Vagina (tissue), 2 donors: ENCODE measurements around the gene MPV17L2. TPM values are rescaled to one million over a fixed set of nuclear protein-coding genes. Genes with fewer than 3 reads are reported as not detected.
A peak's percentile ranks its signal among the peaks of the same experiment; 100 is the strongest.

ENCODE experiments used
- DNase-seq, 2 donors: peaks; one replicate each; pipeline ENCODE4 v3.0.0-alpha.2; 2017; ENCODE audit errors: extremely low spot score in 2 of 2
- H3K27ac ChIP-seq: fragments of 200-600 bp; sonication (generic); one replicate; pipeline ENCODE4 v1.5.1; 2019
- H3K27me3 ChIP-seq: fragments of 200-600 bp; sonication (generic); one replicate; pipeline ENCODE4 v1.5.1; 2019
- H3K36me3 ChIP-seq, 2 donors: fragments of 200-600 bp; sonication (generic); one replicate each; pipeline ENCODE4 v1.5.1; 2017 to 2019
- H3K4me1 ChIP-seq: fragments of 200-600 bp; sonication (generic); one replicate; pipeline ENCODE4 v1.5.1; 2019
- H3K4me3 ChIP-seq, 2 donors: fragments of 200-600 bp; sonication (generic); 1 replicate in 1 of 2; 2 replicates in 1 of 2; pipeline ENCODE4 v1.5.1; 2016 to 2019
- H3K9me3 ChIP-seq: fragments of 200-600 bp; sonication (generic); one replicate; pipeline ENCODE4 v1.5.1; 2019
- POLR2A ChIP-seq, 2 donors: fragments of 450-650 bp; IDR thresholded peaks; one replicate each; pipeline ENCODE4 v1.6.1; 2017; ENCODE audit warnings: antibody characterized with exemption in 2 of 2, mild to moderate bottlenecking in 2 of 2, moderate library complexity in 2 of 2
- POLR2AphosphoS5 ChIP-seq, 2 donors: sonication (generic); formaldehyde crosslinking; IDR thresholded peaks; one replicate each; pipeline ENCODE4 v1.9.0; 2017; ENCODE audit warnings: antibody characterized with exemption in 2 of 2, mild to moderate bottlenecking in 2 of 2, low read depth in 1 of 2; ENCODE audit not compliant: insufficient read depth in 1 of 2
- intact Hi-C: fragments of 100-400 bp; cut with DNase I; formaldehyde crosslinking; loops from one replicate; pipeline ENCODE4 v1.15.1; 2023
- total RNA-seq: library from RNA; depleted of rRNA; stranded (reverse); fragments of >200 nt; gene quantifications from one replicate; pipeline ENCODE4 v1.2.3, GENCODE V29; 2016
- TF ChIP-seq, protein P1 (sequence below), 3 experiments: fragments of 450-650 bp in 2 of 3; fragments of 200-600 bp in 1 of 3; sonication (generic) in 1 of 3; IDR thresholded peaks; one replicate each; pipeline ENCODE4 v1.5.1; 2017 to 2019; ENCODE audit warnings: antibody characterized with exemption in 3 of 3, mild to moderate bottlenecking in 2 of 3, moderate library complexity in 2 of 3

Gene MPV17L2
- total RNA-seq, 1 donor from 2014 or later, result 10.3 TPM

GRCh38 chr19:18160971-18161635 lies 31.9 kb upstream of the MPV17L2 start:
- H3K27me3 ChIP-seq, result no peaks in the 10 kb centered on the region
- no peak for TF ChIP-seq POLR2A (IDR thresholded peaks at IDR 0.05)
- TF ChIP-seq, protein P1, sequence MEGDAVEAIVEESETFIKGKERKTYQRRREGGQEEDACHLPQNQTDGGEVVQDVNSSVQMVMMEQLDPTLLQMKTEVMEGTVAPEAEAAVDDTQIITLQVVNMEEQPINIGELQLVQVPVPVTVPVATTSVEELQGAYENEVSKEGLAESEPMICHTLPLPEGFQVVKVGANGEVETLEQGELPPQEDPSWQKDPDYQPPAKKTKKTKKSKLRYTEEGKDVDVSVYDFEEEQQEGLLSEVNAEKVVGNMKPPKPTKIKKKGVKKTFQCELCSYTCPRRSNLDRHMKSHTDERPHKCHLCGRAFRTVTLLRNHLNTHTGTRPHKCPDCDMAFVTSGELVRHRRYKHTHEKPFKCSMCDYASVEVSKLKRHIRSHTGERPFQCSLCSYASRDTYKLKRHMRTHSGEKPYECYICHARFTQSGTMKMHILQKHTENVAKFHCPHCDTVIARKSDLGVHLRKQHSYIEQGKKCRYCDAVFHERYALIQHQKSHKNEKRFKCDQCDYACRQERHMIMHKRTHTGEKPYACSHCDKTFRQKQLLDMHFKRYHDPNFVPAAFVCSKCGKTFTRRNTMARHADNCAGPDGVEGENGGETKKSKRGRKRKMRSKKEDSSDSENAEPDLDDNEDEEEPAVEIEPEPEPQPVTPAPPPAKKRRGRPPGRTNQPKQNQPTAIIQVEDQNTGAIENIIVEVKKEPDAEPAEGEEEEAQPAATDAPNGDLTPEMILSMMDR (IDR thresholded peaks at IDR 0.05), result peak in 1 of 3 experiments; percentile 55
- H3K9me3 ChIP-seq, result no peaks in the 10 kb centered on the region
- H3K4me3 ChIP-seq, result peak overlapping the region; percentile 40 to 64
- peaks cover 0 to 37% of the 10 kb centered on the region in 2 donors for H3K36me3 ChIP-seq
- H3K27ac ChIP-seq, result peak overlapping the region; percentile 73
- peaks cover 41% of the 10 kb centered on the region for H3K4me1 ChIP-seq
- no peak for DNase-seq
- intact Hi-C loops, result no loop called here

DNA sequence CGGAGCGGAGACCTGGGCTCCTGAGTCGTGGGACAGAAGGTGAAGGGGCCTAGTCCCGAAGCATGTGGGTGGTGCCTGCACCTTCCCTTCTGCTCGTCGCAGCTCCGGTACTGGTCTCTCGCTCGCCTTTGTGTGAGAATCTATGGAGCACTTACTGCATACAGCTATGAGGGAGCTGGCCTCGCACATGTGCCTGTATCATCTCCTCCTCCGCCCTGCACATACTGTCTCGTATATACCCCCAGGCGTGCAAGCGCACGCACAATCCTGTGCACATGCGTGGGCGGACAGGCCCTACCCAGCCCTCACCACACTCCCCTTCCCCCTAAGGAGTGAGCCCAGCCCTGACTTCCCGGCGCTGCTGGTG lies 31.4 kb upstream of the MPV17L2 start:
- Histone ChIP-seq H3K9me3 (no peaks in the 10 kb centered on the region), H3K27me3 (no peaks in the 10 kb centered on the region), H3K4me3 (peak overlapping the region; percentile 40 to 64), H3K4me1 (peaks cover 35% of the 10 kb centered on the region), H3K36me3 (peaks cover 0 to 42% of the 10 kb centered on the region in 2 donors), H3K27ac (peak overlapping the region; percentile 73)
- TF ChIP-seq POLR2AphosphoS5 (IDR thresholded peaks at IDR 0.05; ENCODE audit: insufficient read depth in 1 of 2, low read depth in 1 of 2) (no peak), POLR2A (IDR thresholded peaks at IDR 0.05) (no peak)
- TF ChIP-seq, protein P1 (IDR thresholded peaks at IDR 0.05), result peak in 2 of 3 experiments; percentile 13 to 14
- intact Hi-C loops, result no loop called here
- DNase-seq, result peak in 1 of 2 donors; percentile 85

DNA sequence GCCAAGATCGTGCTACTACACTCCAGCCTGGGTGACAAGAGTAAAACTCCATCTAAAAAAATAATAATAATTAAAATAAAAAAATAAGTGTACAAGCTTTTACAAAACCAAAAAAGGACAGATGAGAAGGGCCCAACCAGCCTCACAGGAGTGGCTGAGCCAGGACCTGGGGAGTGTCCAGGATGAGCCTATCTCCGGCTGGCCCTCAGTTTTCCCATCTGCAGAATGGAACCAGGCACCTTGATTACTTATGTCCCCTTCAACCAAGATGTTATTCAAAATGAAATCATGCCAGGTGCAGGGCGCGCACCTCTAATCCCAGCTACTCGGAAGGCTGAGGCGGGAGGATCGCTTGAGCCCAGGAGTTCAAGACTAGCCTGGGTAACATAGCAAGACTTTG lies 28.9 kb upstream of the MPV17L2 start:
- DNase-seq, result no peak
- Histone ChIP-seq H3K27ac (no peak overlapping the region), H3K9me3 (no peaks in the 10 kb centered on the region), H3K4me1 (peaks cover 20% of the 10 kb centered on the region), H3K4me3 (no peak overlapping the region), H3K36me3 (peaks cover 0 to 64% of the 10 kb centered on the region in 2 donors), H3K27me3 (no peaks in the 10 kb centered on the region)
- TF ChIP-seq POLR2AphosphoS5 (IDR thresholded peaks at IDR 0.05; ENCODE audit: insufficient read depth in 1 of 2, low read depth in 1 of 2) (no peak), POLR2A (IDR thresholded peaks at IDR 0.05) (no peak)
- TF ChIP-seq, protein P1 (IDR thresholded peaks at IDR 0.05), result no peak
- intact Hi-C loops, result no loop called here

DNA sequence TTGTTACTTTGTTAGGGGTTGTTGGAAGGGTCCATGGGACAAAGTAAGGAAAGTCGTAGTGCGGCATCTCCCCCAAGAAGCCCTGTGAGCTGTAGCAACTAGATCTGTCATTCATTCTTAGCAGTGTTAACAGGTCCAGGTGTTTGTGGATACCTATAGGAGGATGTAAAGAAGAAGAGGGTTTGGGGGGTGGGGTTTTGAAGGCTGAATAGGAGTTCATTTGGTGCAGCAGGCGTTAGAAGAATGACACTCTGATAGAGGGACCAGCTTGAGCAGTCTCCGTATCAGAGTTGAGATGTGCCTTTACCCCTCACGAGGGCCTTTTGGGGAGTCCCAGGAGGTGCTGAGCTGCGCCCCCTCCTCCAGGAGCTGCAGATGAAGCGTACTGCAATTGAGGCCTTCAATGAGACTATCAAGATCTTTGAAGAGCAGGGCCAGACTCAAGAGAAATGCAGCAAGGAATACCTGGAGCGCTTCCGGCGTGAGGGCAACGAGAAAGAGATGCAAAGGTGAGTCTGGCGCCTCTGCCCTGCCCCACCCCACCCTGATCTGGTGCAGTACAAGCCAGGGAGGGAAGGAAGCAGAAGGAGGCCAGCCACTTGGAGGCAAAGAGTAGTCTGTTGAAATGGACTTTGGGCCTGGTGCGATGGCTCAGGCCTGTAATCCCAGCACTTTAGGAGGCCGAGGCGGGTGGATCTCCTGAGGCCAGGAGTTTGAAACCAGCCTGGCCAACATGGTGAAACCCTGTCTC lies 27.0 kb upstream of the MPV17L2 start:
- H3K27me3 ChIP-seq, result no peaks in the 10 kb centered on the region
- peak in 1 of 2 donors; percentile 74 for DNase-seq
- peaks cover 9% of the 10 kb centered on the region for H3K4me1 ChIP-seq
- H3K4me3 ChIP-seq, result no peak overlapping the region
- intact Hi-C loops, result loop anchor here (5.0 kb wide), 1 partner anchor 54 kb away; no protein-coding TSS in a partner anchor
- no peak for TF ChIP-seq POLR2AphosphoS5 (IDR thresholded peaks at IDR 0.05; ENCODE audit: insufficient read depth in 1 of 2, low read depth in 1 of 2)
- TF ChIP-seq POLR2A (IDR thresholded peaks at IDR 0.05), result no peak
- TF ChIP-seq, protein P1 (IDR thresholded peaks at IDR 0.05), result no peak
- H3K9me3 ChIP-seq, result no peaks in the 10 kb centered on the region
- peaks cover 0 to 69% of the 10 kb centered on the region in 2 donors for H3K36me3 ChIP-seq
- no peak overlapping the region for H3K27ac ChIP-seq

- peak in 1 of 2 donors; percentile 84 for DNase-seq
- Histone ChIP-seq H3K36me3 (peaks cover 0 to 67% of the 10 kb centered on the region in 2 donors), H3K4me3 (no peak overlapping the region), H3K27ac (no peak overlapping the region), H3K4me1 (peaks cover 1% of the 10 kb centered on the region), H3K27me3 (no peaks in the 10 kb centered on the region), H3K9me3 (no peaks in the 10 kb centered on the region)
- TF ChIP-seq POLR2AphosphoS5 (IDR thresholded peaks at IDR 0.05; ENCODE audit: insufficient read depth in 1 of 2, low read depth in 1 of 2), result no peak
- intact Hi-C loops, result loop anchor here (5.0 kb wide), 1 partner anchor 55 kb away; no protein-coding TSS in a partner anchor
Measured at GRCh38 chr19:18167011-18167410, 26.0 kb upstream of the MPV17L2 start.
